Liver (tissue), 9 donors: ENCODE measurements around the gene CSPG4. TPM values are rescaled to one million over a fixed set of nuclear protein-coding genes. Genes with fewer than 3 reads are reported as not detected.

ENCODE experiments used
- DNase-seq: peaks from one replicate; pipeline ENCODE4 v3.0.0-alpha.2; 2017; ENCODE audit warnings: low spot score
- H3K27ac ChIP-seq, 2 donors: one replicate each; pipeline ENCODE4 v1.7.0; 2013; ENCODE audit warnings: inconsistent platforms in 2 of 2, low read length in 2 of 2, control low read depth in 1 of 2, low read depth in 1 of 2, mild to moderate bottlenecking in 1 of 2
- H3K27me3 ChIP-seq, 4 donors: one replicate each; pipeline versions ENCODE4 v1.6.1 to v1.7.0; 2013; ENCODE audit warnings: low read length in 3 of 4, inconsistent platforms in 1 of 4, mild to moderate bottlenecking in 1 of 4, moderate library complexity in 1 of 4; ENCODE audit not compliant: control insufficient read depth in 4 of 4, insufficient read depth in 4 of 4
- H3K36me3 ChIP-seq, 4 donors: one replicate each; pipeline versions ENCODE4 v1.6.1 to v1.7.0; 2013; ENCODE audit warnings: low read length in 3 of 4, mild to moderate bottlenecking in 3 of 4, low read depth in 1 of 4, moderate library complexity in 1 of 4; ENCODE audit not compliant: control insufficient read depth in 4 of 4, insufficient read depth in 3 of 4
- H3K4me1 ChIP-seq, 4 donors: one replicate each; pipeline versions ENCODE4 v1.6.1 to v1.7.0; 2013; ENCODE audit warnings: low read length in 3 of 4, mild to moderate bottlenecking in 3 of 4, moderate library complexity in 1 of 4; ENCODE audit not compliant: control insufficient read depth in 4 of 4, insufficient read depth in 4 of 4
- H3K4me3 ChIP-seq, 3 donors: one replicate each; pipeline versions ENCODE4 v1.6.1 to v1.7.0; 2013; ENCODE audit warnings: low read length in 3 of 3, control low read depth in 1 of 3, low read depth in 1 of 3, mild to moderate bottlenecking in 1 of 3
- H3K9ac ChIP-seq, 2 donors: one replicate each; pipeline ENCODE4 v1.7.0; 2013; ENCODE audit warnings: low read length in 2 of 2, mild to moderate bottlenecking in 2 of 2, moderate library complexity in 2 of 2, control low read depth in 1 of 2, low read depth in 1 of 2
- H3K9me3 ChIP-seq, 4 donors: one replicate each; pipeline versions ENCODE4 v1.6.1 to v1.7.0; 2013; ENCODE audit warnings: low read length in 3 of 4; ENCODE audit not compliant: control insufficient read depth in 4 of 4
- ATF3 ChIP-seq: IDR thresholded peaks from 2 replicates; pipeline ENCODE4 v1.6.1; 2016; ENCODE audit warnings: antibody characterized with exemption
- CTCF ChIP-seq: fragments of 150-350 bp; IDR thresholded peaks from 2 replicates; pipeline ENCODE4 v1.5.1; 2017; ENCODE audit warnings: improper control_type of control experiment, low read depth, low read length; ENCODE audit not compliant: missing input control
- EGR1 ChIP-seq, 2 donors: IDR thresholded peaks; 2 replicates each; pipeline ENCODE4 v1.6.1; 2016 to 2018; ENCODE audit warnings: antibody characterized with exemption in 2 of 2, low read depth in 2 of 2
- FOXA1 ChIP-seq: IDR thresholded peaks from 2 replicates; pipeline ENCODE4 v1.6.1; 2016; ENCODE audit warnings: antibody characterized with exemption
- FOXA2 ChIP-seq: IDR thresholded peaks from 2 replicates; pipeline ENCODE4 v1.6.1; 2016; ENCODE audit warnings: antibody characterized with exemption
- GABPA ChIP-seq, 2 donors: IDR thresholded peaks in 1 of 2; conservative IDR thresholded peaks in 1 of 2; 2 replicates each; pipeline ENCODE4 v1.6.1; 2016; ENCODE audit warnings: antibody characterized with exemption in 2 of 2, mild to moderate bottlenecking in 1 of 2, moderate library complexity in 1 of 2
- HNF4A ChIP-seq, 2 donors: conservative IDR thresholded peaks; 2 replicates each; pipeline ENCODE4 v1.6.1; 2016; ENCODE audit warnings: antibody characterized with exemption in 2 of 2, mild to moderate bottlenecking in 2 of 2
- HNF4G ChIP-seq: IDR thresholded peaks from 2 replicates; pipeline ENCODE4 v1.6.1; 2016; ENCODE audit warnings: antibody characterized with exemption
- JUND ChIP-seq, 2 donors: IDR thresholded peaks; 2 replicates each; pipeline ENCODE4 v1.6.1; 2016; ENCODE audit warnings: antibody characterized with exemption in 2 of 2
- MAX ChIP-seq: IDR thresholded peaks from 2 replicates; pipeline ENCODE4 v1.6.1; 2016; ENCODE audit warnings: antibody characterized with exemption
- NR2F2 ChIP-seq: IDR thresholded peaks from 2 replicates; pipeline ENCODE4 v1.6.1; 2016; ENCODE audit warnings: antibody characterized with exemption
- RAD21 ChIP-seq, 2 donors: IDR thresholded peaks; 2 replicates each; pipeline ENCODE4 v1.6.1; 2016; ENCODE audit warnings: antibody characterized with exemption in 2 of 2, mild to moderate bottlenecking in 2 of 2
- RXRA ChIP-seq, 2 donors: IDR thresholded peaks; 2 replicates each; pipeline ENCODE4 v1.6.1; 2017 to 2018; ENCODE audit warnings: antibody characterized with exemption in 2 of 2, mild to moderate bottlenecking in 1 of 2
- SP1 ChIP-seq: IDR thresholded peaks from 2 replicates; pipeline ENCODE4 v1.6.1; 2018; ENCODE audit warnings: antibody characterized with exemption, mild to moderate bottlenecking
- TAF1 ChIP-seq: conservative IDR thresholded peaks from 2 replicates; pipeline ENCODE4 v1.6.1; 2016; ENCODE audit warnings: antibody characterized with exemption, mild to moderate bottlenecking
- YY1 ChIP-seq: IDR thresholded peaks from 2 replicates; pipeline ENCODE4 v1.6.1; 2016; ENCODE audit warnings: antibody characterized with exemption, mild to moderate bottlenecking
- ZBTB33 ChIP-seq: IDR thresholded peaks from 2 replicates; pipeline ENCODE4 v1.6.1; 2016; ENCODE audit warnings: antibody characterized with exemption
- WGBS: extraction: QIAGEN DNeasy Blood & Tissue Kit; methylation state at CpG from one replicate; pipeline ENCODE4 v1.1.7; 2013; 5-methylcytosine and 5-hydroxymethylcytosine counted together
- polyA plus RNA-seq, 2 donors: library from polyadenylated mRNA; stranded (reverse) in 1 of 2; unstranded in 1 of 2; fragments of 200-250 nt in 1 of 2; fragments of >200 nt in 1 of 2; fragmentation: Nextera tagmentation in 1 of 2; extraction: Ambion mirVana in 1 of 2; gene quantifications; one replicate each; pipeline versions ENCODE4 v1.2.1 to v1.2.3, GENCODE V29; 2013 to 2015
- total RNA-seq, 2 donors: library from RNA; depleted of rRNA; stranded (reverse); fragments of >200 nt; gene quantifications; one replicate each; pipeline ENCODE4 v1.2.3, GENCODE V29; 2014
- TF ChIP-seq, protein P1 (sequence below): IDR thresholded peaks from 2 replicates; pipeline ENCODE4 v1.6.1; 2016; ENCODE audit warnings: antibody characterized with exemption, mild to moderate bottlenecking
- donor health status: healthy.
- donor health status: healthy.
- donor health status: healthy.
- donor health status: healthy.
- donor health status: healthy.

Gene CSPG4
- total and polyA plus RNA-seq, 4 donors = 0.07 to 1.5 (median 0.76) TPM

GRCh38 chr15:75727031-75727531, 14.4 kb upstream of the CSPG4 start (continued):
- TF ChIP-seq HNF4G (no peak), GABPA (IDR thresholded peaks at IDR 0.05 in 1 of 2, conservative IDR thresholded peaks at IDR 0.05 in 1 of 2) (no peak), JUND (IDR thresholded peaks at IDR 0.05) (no peak)

DNA sequence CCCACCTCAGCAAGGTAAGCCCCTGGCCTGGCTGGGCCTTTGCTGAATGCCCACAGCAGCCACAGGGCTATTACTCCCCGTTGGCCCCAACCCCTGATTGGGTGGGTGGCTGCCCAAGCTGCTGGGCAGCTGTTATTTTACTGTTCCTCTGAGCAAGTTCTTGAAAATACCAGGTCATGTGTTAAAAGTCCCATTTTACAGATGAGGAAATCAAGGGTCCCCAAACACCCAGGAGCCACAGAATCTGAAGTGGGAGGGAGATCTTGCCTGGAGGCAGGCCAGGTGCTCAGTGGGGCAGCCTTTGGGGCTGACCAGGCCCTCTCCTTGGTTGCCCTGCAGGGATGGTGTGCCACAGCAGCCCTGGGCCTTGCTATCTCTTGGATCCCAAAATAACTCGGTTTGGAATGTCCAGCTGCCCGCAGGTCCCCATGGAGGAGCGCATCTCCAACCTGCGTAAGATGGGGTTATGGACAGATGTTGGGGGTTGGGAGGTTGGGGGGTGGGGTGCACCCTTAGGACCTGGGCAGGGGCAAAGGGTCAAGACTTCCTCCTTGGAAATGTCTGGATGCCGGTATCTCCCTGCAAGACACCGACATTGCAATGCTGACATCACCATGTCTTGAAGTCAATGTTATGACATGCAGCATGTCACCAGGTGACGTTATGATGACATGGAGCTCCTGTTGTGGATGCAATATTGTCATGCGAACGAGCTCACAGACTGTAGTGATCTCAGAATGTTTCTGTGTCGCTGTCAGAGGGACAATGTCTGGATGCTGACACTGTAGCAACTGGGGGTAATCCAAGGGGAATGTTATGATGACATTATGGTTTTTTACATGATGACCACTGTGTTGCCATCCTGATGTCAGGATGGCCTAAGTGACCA, 13.3 kb upstream of the CSPG4 start:
- H3K4me1 ChIP-seq = peaks cover 0 to 16% (median 10%) of the 10 kb centered on the region in 4 donors
- H3K27ac ChIP-seq = no peak overlapping the region
- WGBS = 87% methylated on average over 11 of the region's 11 CpGs
- no peaks in the 10 kb centered on the region for H3K27me3 ChIP-seq
- H3K9me3 ChIP-seq = no peaks in the 10 kb centered on the region
- no peaks in the 10 kb centered on the region for H3K36me3 ChIP-seq
- no peak overlapping the region for H3K4me3 ChIP-seq
- TF ChIP-seq RXRA (IDR thresholded peaks at IDR 0.05) (no peak), HNF4A (conservative IDR thresholded peaks at IDR 0.05) (no peak), NR2F2 (no peak), TAF1 (no peak), YY1 (no peak), HNF4G (no peak), RAD21 (IDR thresholded peaks at IDR 0.05) (no peak), SP1 (no peak), ATF3 (no peak), FOXA1 (no peak), MAX (no peak)
- TF ChIP-seq, protein P1, sequence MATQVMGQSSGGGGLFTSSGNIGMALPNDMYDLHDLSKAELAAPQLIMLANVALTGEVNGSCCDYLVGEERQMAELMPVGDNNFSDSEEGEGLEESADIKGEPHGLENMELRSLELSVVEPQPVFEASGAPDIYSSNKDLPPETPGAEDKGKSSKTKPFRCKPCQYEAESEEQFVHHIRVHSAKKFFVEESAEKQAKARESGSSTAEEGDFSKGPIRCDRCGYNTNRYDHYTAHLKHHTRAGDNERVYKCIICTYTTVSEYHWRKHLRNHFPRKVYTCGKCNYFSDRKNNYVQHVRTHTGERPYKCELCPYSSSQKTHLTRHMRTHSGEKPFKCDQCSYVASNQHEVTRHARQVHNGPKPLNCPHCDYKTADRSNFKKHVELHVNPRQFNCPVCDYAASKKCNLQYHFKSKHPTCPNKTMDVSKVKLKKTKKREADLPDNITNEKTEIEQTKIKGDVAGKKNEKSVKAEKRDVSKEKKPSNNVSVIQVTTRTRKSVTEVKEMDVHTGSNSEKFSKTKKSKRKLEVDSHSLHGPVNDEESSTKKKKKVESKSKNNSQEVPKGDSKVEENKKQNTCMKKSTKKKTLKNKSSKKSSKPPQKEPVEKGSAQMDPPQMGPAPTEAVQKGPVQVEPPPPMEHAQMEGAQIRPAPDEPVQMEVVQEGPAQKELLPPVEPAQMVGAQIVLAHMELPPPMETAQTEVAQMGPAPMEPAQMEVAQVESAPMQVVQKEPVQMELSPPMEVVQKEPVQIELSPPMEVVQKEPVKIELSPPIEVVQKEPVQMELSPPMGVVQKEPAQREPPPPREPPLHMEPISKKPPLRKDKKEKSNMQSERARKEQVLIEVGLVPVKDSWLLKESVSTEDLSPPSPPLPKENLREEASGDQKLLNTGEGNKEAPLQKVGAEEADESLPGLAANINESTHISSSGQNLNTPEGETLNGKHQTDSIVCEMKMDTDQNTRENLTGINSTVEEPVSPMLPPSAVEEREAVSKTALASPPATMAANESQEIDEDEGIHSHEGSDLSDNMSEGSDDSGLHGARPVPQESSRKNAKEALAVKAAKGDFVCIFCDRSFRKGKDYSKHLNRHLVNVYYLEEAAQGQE = no peak
- no peak overlapping the region for H3K9ac ChIP-seq
- DNase-seq = no peak

DNA sequence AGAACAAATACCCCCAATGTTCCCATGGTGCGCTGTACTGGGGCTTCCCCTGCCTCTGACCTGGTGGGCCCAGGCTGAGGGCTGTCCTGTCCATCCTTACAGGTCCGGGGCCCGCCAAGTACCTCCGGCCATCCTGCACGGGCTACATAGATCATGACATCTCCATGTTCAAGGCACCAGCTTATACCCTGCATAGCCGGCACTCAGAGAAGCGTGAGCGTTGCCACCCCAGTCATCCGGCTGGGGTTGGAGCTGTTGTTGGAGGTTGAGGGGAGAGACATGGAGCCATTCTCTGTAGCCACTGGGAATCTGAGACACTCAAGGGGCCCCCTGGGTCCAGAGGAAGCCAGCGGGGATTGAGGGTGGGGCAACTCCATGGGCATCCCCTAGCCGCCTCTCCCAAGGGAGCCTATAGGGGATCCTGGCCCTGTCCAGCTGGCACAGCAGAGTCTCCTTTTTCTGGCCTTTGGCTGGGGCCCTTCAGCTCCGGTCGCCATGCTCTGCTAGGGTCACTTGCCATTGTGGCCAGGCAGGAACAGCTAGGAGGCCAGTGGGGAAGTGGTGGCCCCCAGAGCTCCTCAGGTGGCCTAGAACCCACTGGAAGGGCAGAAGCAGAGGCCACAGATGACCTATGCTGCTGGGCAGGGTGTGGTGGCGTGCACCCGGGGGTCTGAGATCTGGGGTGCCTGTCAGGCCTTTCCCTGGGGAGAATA, 12.5 kb upstream of the CSPG4 start:
- Histone ChIP-seq H3K27ac (no peak overlapping the region), H3K27me3 (no peaks in the 10 kb centered on the region), H3K4me3 (no peak overlapping the region), H3K9ac (no peak overlapping the region), H3K9me3 (no peaks in the 10 kb centered on the region), H3K4me1 (peaks cover 0 to 19% (median 14%) of the 10 kb centered on the region in 4 donors), H3K36me3 (no peaks in the 10 kb centered on the region)
- 95% methylated on average over 15 of the region's 15 CpGs for WGBS
- DNase-seq = no peak
- TF ChIP-seq FOXA1 (no peak), EGR1 (IDR thresholded peaks at IDR 0.05; ENCODE audit: low read depth in 2 of 2) (no peak), ATF3 (no peak), CTCF (no peak), TAF1 (no peak), FOXA2 (no peak), YY1 (no peak), ZBTB33 (no peak), SP1 (no peak), RAD21 (IDR thresholded peaks at IDR 0.05) (no peak), HNF4G (no peak), RXRA (IDR thresholded peaks at IDR 0.05) (no peak)
